Skeletal muscle tissue (tissue), 4 donors: ENCODE measurements around the gene PSMA3. TPM values are rescaled to one million over a fixed set of nuclear protein-coding genes. Genes with fewer than 3 reads are reported as not detected.

Source experiments
- H3K27ac ChIP-seq: one replicate; pipeline ENCODE4 v1.7.0; 2013; ENCODE audit warnings: mild to moderate bottlenecking, low read depth, low read length, inconsistent platforms
- H3K27me3 ChIP-seq, 3 donors: one replicate each; pipeline ENCODE4 v1.7.0; 2013; ENCODE audit warnings: low read length in 3 of 3; ENCODE audit not compliant: control insufficient read depth in 3 of 3, insufficient read depth in 3 of 3
- H3K36me3 ChIP-seq, 3 donors: one replicate each; pipeline ENCODE4 v1.7.0; 2013; ENCODE audit warnings: low read length in 3 of 3; ENCODE audit not compliant: control insufficient read depth in 3 of 3, insufficient read depth in 3 of 3
- H3K4me1 ChIP-seq, 3 donors: one replicate each; pipeline ENCODE4 v1.7.0; 2013; ENCODE audit warnings: low read length in 3 of 3, mild to moderate bottlenecking in 3 of 3; ENCODE audit not compliant: control insufficient read depth in 3 of 3, insufficient read depth in 3 of 3
- H3K4me3 ChIP-seq, 3 donors: one replicate each; pipeline ENCODE4 v1.7.0; 2013; ENCODE audit warnings: low read length in 3 of 3
- H3K9ac ChIP-seq, 3 donors: one replicate each; pipeline ENCODE4 v1.7.0; 2013; ENCODE audit warnings: low read length in 3 of 3, mild to moderate bottlenecking in 3 of 3, moderate library complexity in 2 of 3, low read depth in 1 of 3
- H3K9me3 ChIP-seq, 3 donors: one replicate each; pipeline ENCODE4 v1.7.0; 2013; ENCODE audit warnings: low read length in 3 of 3; ENCODE audit not compliant: control insufficient read depth in 3 of 3
- total RNA-seq: library from RNA; depleted of rRNA; stranded (reverse); fragments of >200 nt; gene quantifications from one replicate; pipeline ENCODE4 v1.2.3, GENCODE V29; 2014
- donor health status: Osteomylitis.

The PSMA3 gene
- total RNA-seq, 1 donor from 2014 or later: 39.1 TPM

GRCh38 chr14:58297762-58298476 is 53.3 kb downstream of the PSMA3 start:
- Histone ChIP-seq H3K4me1 (peaks cover 2 to 31% (median 16%) of the 10 kb centered on the region in 3 donors), H3K27ac (peak overlapping the region; percentile 92), H3K9me3 (no peaks in the 10 kb centered on the region), H3K27me3 (no peaks in the 10 kb centered on the region), H3K9ac (peak overlapping the region; percentile 95 to 97 (median 96)), H3K4me3 (peak overlapping the region; percentile 97 to 99 (median 98)), H3K36me3 (peaks cover 10 to 13% (median 12%) of the 10 kb centered on the region in 3 donors)

DNA sequence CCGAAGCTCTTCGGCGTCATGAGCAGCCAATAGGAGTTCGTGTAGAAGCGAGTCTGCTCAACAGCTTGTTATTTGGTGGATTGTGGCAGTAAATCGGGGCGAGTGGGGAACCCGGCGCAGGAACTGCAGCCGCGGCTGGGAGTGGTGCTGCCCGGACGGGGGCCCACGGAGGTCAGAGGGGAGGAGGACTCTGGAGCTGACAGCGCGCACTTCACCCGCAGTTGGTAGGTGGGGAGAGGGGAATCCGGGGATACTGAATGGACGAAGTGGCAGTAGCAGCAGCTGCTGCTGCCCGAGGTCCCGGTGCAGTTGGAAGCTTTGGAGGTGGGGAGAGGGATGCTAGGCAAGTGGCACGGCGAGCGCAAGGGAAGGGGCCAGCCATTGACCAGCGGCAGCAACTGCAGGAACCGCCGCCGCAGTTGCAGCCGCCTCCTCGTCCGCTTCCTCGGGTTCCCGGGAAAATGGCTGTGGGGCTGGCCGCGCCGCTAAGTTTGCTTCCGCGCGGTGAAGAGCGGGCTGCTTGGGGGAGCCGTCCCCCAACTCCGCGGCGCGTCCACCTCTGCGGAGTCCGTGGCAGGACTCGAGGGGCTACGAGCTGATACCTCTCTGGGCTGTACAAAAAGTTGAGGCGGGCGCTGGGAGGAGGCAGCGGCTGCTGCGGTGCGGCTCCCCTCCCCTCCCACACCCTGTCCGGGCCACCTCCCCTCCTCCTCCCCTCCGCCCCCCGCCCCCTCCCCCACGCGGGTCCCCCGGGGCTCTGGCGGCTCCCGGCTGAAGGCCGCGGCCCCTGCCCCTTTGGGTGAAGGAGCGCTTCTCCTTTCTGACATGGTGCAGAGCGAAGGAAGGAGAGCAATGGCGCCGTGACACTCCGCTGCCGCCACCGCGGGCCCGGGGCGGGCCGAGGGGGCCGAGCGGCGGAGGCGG is 54.1 kb downstream of the PSMA3 start, which contains the start of gene ARID4A:
Gene ARID4A (plus strand): TSS at position 79 of the 924 bp plus-strand sequence. CDS start 1,300 bp downstream, outside the sequence.
- Histone ChIP-seq H3K27ac (peak within 1 kb of the TSS; percentile 92), H3K27me3 (no peaks in the 10 kb centered on the region), H3K9me3 (no peaks in the 10 kb centered on the region), H3K4me3 (peak within 1 kb of the TSS; percentile 97 to 99 (median 98)), H3K36me3 (peaks cover 7 to 18% (median 10%) of the 10 kb centered on the region in 3 donors), H3K4me1 (peaks cover 2 to 31% (median 16%) of the 10 kb centered on the region in 3 donors), H3K9ac (peak within 1 kb of the TSS; percentile 95 to 97 (median 96))

- Histone ChIP-seq H3K9ac (peak overlapping the region; percentile 91 to 95 (median 94)), H3K4me3 (peak overlapping the region; percentile 93 to 98 (median 97)), H3K36me3 (peaks cover 0 to 10% (median 2%) of the 10 kb centered on the region in 3 donors), H3K9me3 (no peaks in the 10 kb centered on the region), H3K27me3 (no peaks in the 10 kb centered on the region), H3K27ac (peak overlapping the region; percentile 92), H3K4me1 (peaks cover 2 to 31% (median 16%) of the 10 kb centered on the region in 3 donors)
These were observed 55.0 kb downstream of the PSMA3 start for GRCh38 chr14:58299401-58300330.

DNA sequence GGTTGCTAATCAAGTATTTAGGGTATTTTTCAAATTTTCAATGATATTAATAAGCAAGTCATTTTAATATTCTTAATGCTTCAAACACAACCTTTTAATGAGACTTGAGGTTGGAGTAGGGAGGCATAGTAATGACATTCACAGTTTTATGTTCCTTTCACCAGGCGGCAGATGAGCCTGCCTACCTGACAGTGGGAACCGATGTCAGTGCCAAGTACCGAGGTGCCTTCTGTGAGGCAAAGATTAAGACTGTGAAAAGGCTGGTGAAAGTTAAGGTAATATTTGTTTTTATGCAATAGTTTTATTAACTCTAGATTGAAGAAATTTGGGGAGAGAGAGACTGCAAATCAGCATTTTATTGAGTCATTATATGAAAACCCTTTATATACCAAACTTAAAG is 56.8 kb downstream of the PSMA3 start:
- H3K4me1 ChIP-seq: peaks cover 0 to 20% (median 16%) of the 10 kb centered on the region in 3 donors
- H3K27ac ChIP-seq: no peak overlapping the region

GRCh38 chr14:58305730-58306129 is 61.1 kb downstream of the PSMA3 start:
- H3K36me3 ChIP-seq: peaks cover 0 to 24% (median 14%) of the 10 kb centered on the region in 3 donors
- H3K27ac ChIP-seq: no peak overlapping the region
- H3K4me1 ChIP-seq: peaks cover 0 to 3% (median 2%) of the 10 kb centered on the region in 3 donors
- H3K27me3 ChIP-seq: no peaks in the 10 kb centered on the region
- no peaks in the 10 kb centered on the region for H3K9me3 ChIP-seq
- no peak overlapping the region for H3K4me3 ChIP-seq
- no peak overlapping the region for H3K9ac ChIP-seq

More for the DNA sequence above, 56.8 kb downstream of the PSMA3 start:
- no peaks in the 10 kb centered on the region for H3K9me3 ChIP-seq
- peaks cover 0 to 12% (median 10%) of the 10 kb centered on the region in 3 donors for H3K36me3 ChIP-seq
- H3K9ac ChIP-seq: peak overlapping the region in 1 of 3 donors; percentile 8
- no peaks in the 10 kb centered on the region for H3K27me3 ChIP-seq
- no peak overlapping the region for H3K4me3 ChIP-seq

DNA sequence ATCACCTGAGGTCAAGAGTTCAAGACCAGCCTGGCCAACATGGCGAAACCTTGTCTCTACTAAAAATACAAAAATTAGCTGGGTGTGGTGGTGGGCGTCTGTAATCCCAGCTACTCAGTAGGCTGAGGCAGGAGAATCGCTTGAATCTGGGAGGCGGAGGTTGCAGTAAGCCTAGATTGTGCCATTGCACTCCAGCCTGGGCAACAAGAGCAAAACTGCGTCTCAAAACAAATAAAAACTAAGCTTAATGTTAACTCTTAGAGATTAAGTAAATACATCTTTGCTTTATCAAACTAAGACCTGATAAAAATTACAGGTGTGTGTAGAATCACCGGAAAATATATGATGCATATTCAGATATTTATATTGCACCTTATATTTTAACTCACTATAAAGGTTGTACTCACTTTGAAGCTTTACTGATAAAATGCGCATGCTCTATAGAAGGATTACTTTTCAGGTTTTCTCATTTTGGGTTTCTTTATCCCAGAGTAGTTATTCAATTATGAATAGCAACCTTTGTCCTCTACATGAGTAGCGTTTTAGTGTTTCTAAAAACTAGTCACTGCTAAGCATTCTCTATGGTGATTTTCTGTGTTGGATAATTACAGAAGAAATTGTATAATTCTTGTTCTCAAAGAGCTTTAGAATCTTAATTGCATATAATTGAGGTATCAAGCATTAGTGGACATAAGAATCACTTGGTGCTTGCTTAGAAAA is 63.1 kb downstream of the PSMA3 start:
- no peak overlapping the region for H3K27ac ChIP-seq
- H3K36me3 ChIP-seq: peaks cover 0 to 24% (median 14%) of the 10 kb centered on the region in 3 donors

GRCh38 chr14:58309086-58309485 is 64.4 kb downstream of the PSMA3 start:
- H3K27ac ChIP-seq: no peak overlapping the region
- no peak overlapping the region for H3K9ac ChIP-seq
- no peak overlapping the region for H3K4me3 ChIP-seq
- H3K36me3 ChIP-seq: peaks cover 2 to 20% (median 14%) of the 10 kb centered on the region in 3 donors
- H3K4me1 ChIP-seq: no peaks in the 10 kb centered on the region
- H3K9me3 ChIP-seq: no peaks in the 10 kb centered on the region
- H3K27me3 ChIP-seq: no peaks in the 10 kb centered on the region

More for the DNA sequence above, 63.1 kb downstream of the PSMA3 start:
- H3K4me3 ChIP-seq: no peak overlapping the region
- H3K27me3 ChIP-seq: no peaks in the 10 kb centered on the region
- H3K9me3 ChIP-seq: no peaks in the 10 kb centered on the region
- no peak overlapping the region for H3K9ac ChIP-seq
- no peaks in the 10 kb centered on the region for H3K4me1 ChIP-seq

- no peaks in the 10 kb centered on the region for H3K4me1 ChIP-seq
- H3K4me3 ChIP-seq: no peak overlapping the region
- no peak overlapping the region for H3K27ac ChIP-seq
- no peaks in the 10 kb centered on the region for H3K9me3 ChIP-seq
- H3K9ac ChIP-seq: no peak overlapping the region
- H3K27me3 ChIP-seq: no peaks in the 10 kb centered on the region
- peaks cover 2 to 9% (median 9%) of the 10 kb centered on the region in 3 donors for H3K36me3 ChIP-seq
These were observed 69.1 kb downstream of the PSMA3 start for GRCh38 chr14:58313699-58314098.
